ENCODE results near the gene GZMM. TPM values are rescaled to one million over a fixed set of nuclear protein-coding genes. Genes with fewer than 3 reads are reported as not detected.
A peak's percentile ranks its signal among the peaks of the same experiment; 100 is the strongest.

Gene GZMM
- total RNA-seq, 1 experiment from 2014 or later = 0.66 TPM

- Histone ChIP-seq H3K14ac (ENCODE audit: insufficient read depth, low read length) (no peak within 1 kb of the TSS), H2BK12ac (ENCODE audit: insufficient read length, low read depth, low read length) (no peak within 1 kb of the TSS), H3K9me3 (ENCODE audit: control insufficient read depth, low read depth, low read length) (no peaks in the 10 kb centered on the region), H3K23me2 (ENCODE audit: insufficient read length, low read depth, low read length, poor library complexity, severe bottlenecking) (no peaks in the 10 kb centered on the region), H2BK20ac (ENCODE audit: low read depth, low read length, poor library complexity, severe bottlenecking) (no peak within 1 kb of the TSS), H3K79me1 (ENCODE audit: insufficient read depth, low read depth, low read length, poor library complexity, severe bottlenecking) (no peaks in the 10 kb centered on the region), H2AK5ac (ENCODE audit: insufficient read length, low read length) (no peak within 1 kb of the TSS), H3K18ac (ENCODE audit: insufficient read length, low read depth, low read length) (no peak within 1 kb of the TSS), H2BK15ac (ENCODE audit: low read depth, low read length) (no peak within 1 kb of the TSS), H4K20me1 (ENCODE audit: control insufficient read depth, insufficient read depth, insufficient read length) (peaks cover 3% of the 10 kb centered on the region), H2AFZ (ENCODE audit: low read length) (no peak within 1 kb of the TSS), H4K91ac (ENCODE audit: insufficient read length, low read depth, low read length) (no peak within 1 kb of the TSS), H4K8ac (replicated peaks; ENCODE audit: insufficient read length, low read depth, low read length) (no peak within 1 kb of the TSS), H4K5ac (ENCODE audit: insufficient read length, low read depth, low read length) (no peak within 1 kb of the TSS), H3K4me1 (ENCODE audit: insufficient read depth, low read length) (no peaks in the 10 kb centered on the region), H3K4me2 (ENCODE audit: insufficient read depth, insufficient read length, low read length) (peak within 1 kb of the TSS; percentile 15), H3T11ph (ENCODE audit: low read length) (no peak within 1 kb of the TSS), H3K9ac (ENCODE audit: extremely low read depth, insufficient read length, low read length) (no peak within 1 kb of the TSS), H3K4ac (ENCODE audit: low read depth, low read length) (no peak within 1 kb of the TSS), H3K27ac (ENCODE audit: insufficient read length, low read depth, low read length) (no peak within 1 kb of the TSS), H3K79me2 (ENCODE audit: insufficient read depth, low read length) (no peaks in the 10 kb centered on the region), H3K56ac (ENCODE audit: insufficient read length, low read depth, low read length) (no peak within 1 kb of the TSS), H2BK5ac (ENCODE audit: insufficient read length, low read length) (no peak within 1 kb of the TSS), H2BK120ac (ENCODE audit: low read depth, low read length, poor library complexity, severe bottlenecking) (no peak within 1 kb of the TSS), H3K23ac (ENCODE audit: insufficient read length, low read depth, low read length) (no peak within 1 kb of the TSS), H3K27me3 (ENCODE audit: insufficient read depth, low read length) (peaks cover 12% of the 10 kb centered on the region; the same call in 1 of the 2 replicates)
- no CpG with 5 or more reads among the region's 132 CpGs for WGBS (ENCODE audit: extremely low coverage, insufficient read length, low lambda C conversion rate)
- no peak for DNase-seq
- no peaks in the 10 kb centered on the region for H3K9me3 Mint-ChIP-seq
- no peak within 1 kb of the TSS for H3K27ac Mint-ChIP-seq
- no peaks in the 10 kb centered on the region for H3K36me3 Mint-ChIP-seq (ENCODE audit: insufficient read depth in 1 of 3, low read depth in 3 of 3)
- H3K27me3 Mint-ChIP-seq (ENCODE audit: low read depth) = peaks cover 50% of the 10 kb centered on the region
- H3K4me1 Mint-ChIP-seq = peaks cover 2 to 8% of the 10 kb centered on the region in 2 experiments; a peak in 1 of 4 replicates
- no peak for TF ChIP-seq CTCF (conservative IDR thresholded peaks at IDR 0.05)
- H3K4me3 Mint-ChIP-seq = peak within 1 kb of the TSS; percentile 47 to 73
These were observed 46.0 kb downstream of the GZMM start, which contains the start of gene HCN2 for GRCh38 chr19:589693-590395. Gene HCN2, plus strand, starts transcription at chr19:589881. Its CDS starts 65 bp downstream, at chr19:589946.
